Spleen (tissue), 7 donors: ENCODE data around the gene SCN8A.

Experiments
- POLR2A ChIP-seq, 3 donors: fragments of 450-650 bp; IDR thresholded peaks; one replicate each; pipeline ENCODE4 v1.5.1; 2017; ENCODE audit warnings: antibody characterized with exemption in 3 of 3, mild to moderate bottlenecking in 1 of 3
- POLR2AphosphoS5 ChIP-seq, 3 donors: sonication (generic); formaldehyde crosslinking; IDR thresholded peaks; one replicate each; pipeline ENCODE4 v1.5.1; 2017; ENCODE audit warnings: antibody characterized with exemption in 3 of 3
- TF ChIP-seq, protein P1 (sequence below), 11 experiments: fragments of 200-600 bp in 7 of 11; fragments of 450-650 bp in 4 of 11; sonication (generic) in 4 of 11; IDR thresholded peaks in 8 of 11; conservative IDR thresholded peaks in 3 of 11; 1 replicate in 7 of 11; 2 replicates in 4 of 11; pipeline versions ENCODE4 v1.4.0 to v1.8.0; 2016 to 2021; ENCODE audit warnings: antibody characterized with exemption in 11 of 11, inconsistent platforms in 4 of 11, mild to moderate bottlenecking in 1 of 11
- donor health status: DM: no; HTN: no; CAD: no; lungs with moderate emphysema.
- donor health status: DM: no; HTN: no; CAD: no.
- donor health status: DM: no; HTN: no; CAD: no.

DNA sequence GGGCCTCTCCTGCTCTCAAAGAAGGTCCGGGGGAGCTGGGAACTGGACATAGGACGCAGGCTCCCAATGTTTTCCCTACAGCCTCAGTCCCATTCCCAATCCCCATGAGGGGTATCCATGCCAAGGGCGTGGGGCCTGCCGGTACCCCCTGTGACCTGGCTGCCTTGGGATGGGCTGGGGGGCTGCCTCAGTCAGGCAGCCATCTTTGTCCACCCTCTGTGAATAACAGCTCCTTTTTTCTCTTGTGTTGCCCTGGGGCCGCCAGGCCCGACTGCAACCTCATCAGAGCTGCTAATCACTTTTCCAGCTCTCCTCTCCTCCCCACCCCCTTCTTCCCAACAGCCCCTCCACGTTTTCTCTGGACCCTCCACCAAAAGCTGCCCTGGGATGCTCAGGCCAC is 246.3 kb downstream of the SCN8A start:
- TF ChIP-seq, protein P1, sequence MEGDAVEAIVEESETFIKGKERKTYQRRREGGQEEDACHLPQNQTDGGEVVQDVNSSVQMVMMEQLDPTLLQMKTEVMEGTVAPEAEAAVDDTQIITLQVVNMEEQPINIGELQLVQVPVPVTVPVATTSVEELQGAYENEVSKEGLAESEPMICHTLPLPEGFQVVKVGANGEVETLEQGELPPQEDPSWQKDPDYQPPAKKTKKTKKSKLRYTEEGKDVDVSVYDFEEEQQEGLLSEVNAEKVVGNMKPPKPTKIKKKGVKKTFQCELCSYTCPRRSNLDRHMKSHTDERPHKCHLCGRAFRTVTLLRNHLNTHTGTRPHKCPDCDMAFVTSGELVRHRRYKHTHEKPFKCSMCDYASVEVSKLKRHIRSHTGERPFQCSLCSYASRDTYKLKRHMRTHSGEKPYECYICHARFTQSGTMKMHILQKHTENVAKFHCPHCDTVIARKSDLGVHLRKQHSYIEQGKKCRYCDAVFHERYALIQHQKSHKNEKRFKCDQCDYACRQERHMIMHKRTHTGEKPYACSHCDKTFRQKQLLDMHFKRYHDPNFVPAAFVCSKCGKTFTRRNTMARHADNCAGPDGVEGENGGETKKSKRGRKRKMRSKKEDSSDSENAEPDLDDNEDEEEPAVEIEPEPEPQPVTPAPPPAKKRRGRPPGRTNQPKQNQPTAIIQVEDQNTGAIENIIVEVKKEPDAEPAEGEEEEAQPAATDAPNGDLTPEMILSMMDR (IDR thresholded peaks at IDR 0.05 in 8 of 11, conservative IDR thresholded peaks at IDR 0.05 in 3 of 11): no peak
- TF ChIP-seq POLR2AphosphoS5 (IDR thresholded peaks at IDR 0.05) (no peak), POLR2A (IDR thresholded peaks at IDR 0.05) (no peak)
